GM19328 (cell line): ENCODE measurements around the gene ACAN.

Experiments
- ATAC-seq: cut with Tn5 transposase; IDR thresholded peaks from one replicate; pipeline ENCODE4 v1.9.1; 2021; ENCODE audit warnings: mild to moderate bottlenecking, moderate library complexity; ENCODE audit not compliant: unreplicated experiment

Gene ACAN

DNA sequence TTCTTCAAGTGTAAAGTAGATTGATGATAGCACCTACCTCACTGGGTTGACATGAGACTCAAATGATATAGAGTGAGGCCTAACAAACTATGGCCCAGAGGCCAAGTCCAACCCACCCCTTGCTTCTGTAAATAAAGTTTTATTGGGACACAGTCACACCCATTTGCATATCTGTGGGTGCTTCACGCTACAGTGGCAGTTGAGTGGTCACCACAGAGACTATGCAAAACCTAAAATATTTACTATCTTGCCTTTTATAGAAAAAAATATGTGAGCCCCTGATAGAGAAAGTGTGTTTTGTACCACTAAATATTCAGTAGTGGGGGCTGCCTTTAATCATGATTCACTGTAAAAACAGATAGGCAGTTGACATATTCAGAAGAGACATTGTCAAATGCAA lies 38.0 kb downstream of the ACAN start:
- no peak for ATAC-seq

DNA sequence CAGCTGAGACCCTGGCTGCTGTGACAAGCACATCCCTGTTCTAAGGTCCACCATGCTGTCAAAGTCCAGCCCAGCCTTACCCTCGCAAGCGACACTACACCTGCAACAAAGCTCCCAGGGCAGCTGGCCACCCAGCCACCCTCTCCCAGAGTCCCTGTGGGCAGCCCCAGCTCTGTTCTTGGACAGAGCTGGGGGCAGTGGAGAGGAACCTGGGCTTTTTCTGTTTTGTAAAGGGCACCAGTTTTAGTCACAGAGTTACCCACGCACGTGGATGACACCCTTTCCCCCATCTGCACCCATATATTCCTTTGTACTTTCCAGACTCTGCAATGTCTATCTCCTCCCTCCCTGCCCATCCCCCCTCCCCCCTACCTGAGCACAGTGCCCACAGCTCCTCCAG lies 38.9 kb downstream of the ACAN start:
- ATAC-seq, result no peak

DNA sequence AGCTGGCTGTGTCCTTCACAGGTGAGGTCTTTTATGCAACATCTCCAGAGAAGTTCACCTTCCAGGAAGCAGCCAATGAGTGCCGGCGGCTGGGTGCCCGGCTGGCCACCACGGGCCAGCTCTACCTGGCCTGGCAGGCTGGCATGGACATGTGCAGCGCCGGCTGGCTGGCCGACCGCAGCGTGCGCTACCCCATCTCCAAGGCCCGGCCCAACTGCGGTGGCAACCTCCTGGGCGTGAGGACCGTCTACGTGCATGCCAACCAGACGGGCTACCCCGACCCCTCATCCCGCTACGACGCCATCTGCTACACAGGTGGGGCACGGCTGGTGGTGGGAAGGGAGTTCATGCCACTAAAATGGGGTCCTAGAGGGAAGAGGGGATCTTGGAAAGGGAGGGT lies 40.1 kb downstream of the ACAN start:
- ATAC-seq, result no peak

DNA sequence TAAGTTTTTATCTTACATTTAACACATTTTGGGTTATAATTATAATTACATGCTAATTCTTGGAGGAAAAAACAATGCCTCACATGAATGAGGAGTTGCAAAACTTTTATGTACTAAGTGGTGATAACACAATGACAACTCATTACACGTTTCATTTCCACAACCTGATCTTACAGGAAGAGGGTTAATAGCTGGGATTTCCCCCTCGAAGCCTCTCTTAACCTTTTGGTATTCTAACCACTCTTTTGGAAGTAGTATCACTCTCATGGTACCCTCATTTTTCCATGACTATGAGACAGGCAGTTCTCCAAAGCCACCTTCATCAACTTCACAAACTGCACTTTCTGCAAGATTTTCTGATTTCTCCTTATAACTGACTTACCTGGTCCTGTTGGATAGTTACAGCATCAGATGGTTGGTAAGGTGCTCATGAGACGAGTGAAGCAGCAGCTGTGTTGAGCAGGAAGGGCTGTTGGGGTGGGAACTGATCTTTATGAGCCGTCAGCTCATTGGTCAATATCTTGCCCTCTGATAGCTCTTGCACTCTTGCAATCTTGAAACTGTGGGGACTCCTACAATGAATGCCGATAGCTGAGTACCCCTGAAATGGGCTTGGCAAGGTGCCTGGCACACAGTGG lies 41.6 kb downstream of the ACAN start:
- ATAC-seq, result no peak

DNA sequence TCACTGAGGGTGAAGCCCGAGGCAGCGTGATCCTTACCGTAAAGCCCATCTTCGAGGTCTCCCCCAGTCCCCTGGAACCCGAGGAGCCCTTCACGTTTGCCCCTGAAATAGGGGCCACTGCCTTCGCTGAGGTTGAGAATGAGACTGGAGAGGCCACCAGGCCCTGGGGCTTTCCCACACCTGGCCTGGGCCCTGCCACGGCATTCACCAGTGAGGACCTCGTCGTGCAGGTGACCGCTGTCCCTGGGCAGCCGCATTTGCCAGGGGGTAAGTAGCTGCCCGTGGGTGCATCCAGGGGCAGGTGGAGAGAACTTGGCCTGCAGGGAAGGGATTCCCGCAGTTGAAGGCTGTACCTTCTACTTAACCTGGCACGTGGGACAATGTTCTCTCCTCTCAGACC lies 42.4 kb downstream of the ACAN start:
- no peak for ATAC-seq

- no peak for ATAC-seq
Observed at GRCh38 chr15:88847144-88847543, 43.9 kb downstream of the ACAN start.

GRCh38 chr15:88848203-88848602 lies 45.0 kb downstream of the ACAN start:
- no peak for ATAC-seq

GRCh38 chr15:88849376-88850072 lies 46.3 kb downstream of the ACAN start:
- ATAC-seq, result no peak

GRCh38 chr15:88852476-88852875 lies 49.2 kb downstream of the ACAN start:
- no peak for ATAC-seq

- ATAC-seq, result no peak
Observed at GRCh38 chr15:88858934-88859333, 55.7 kb downstream of the ACAN start.

DNA sequence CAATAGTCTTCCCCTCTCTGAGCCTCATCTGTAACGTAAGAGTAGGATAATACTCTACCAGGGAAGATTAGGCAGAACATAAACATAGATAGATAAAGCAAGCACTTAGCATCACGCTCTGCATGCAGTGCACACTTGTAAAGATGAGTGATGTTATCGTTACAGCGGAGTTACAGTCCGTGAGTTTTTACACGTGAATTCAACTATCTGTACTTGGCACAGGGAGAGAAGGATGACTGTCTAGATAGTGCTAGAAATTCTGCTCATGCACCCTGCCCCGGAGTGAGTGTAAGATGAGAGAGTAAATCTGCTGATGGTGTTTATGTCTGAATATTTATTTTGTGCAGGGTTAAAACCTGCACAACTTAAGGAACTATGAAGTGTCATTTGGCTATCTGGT lies 56.3 kb downstream of the ACAN start:
- no peak for ATAC-seq

GRCh38 chr15:88860212-88860611 lies 57.0 kb downstream of the ACAN start:
- no peak for ATAC-seq

- no peak for ATAC-seq
Observed at GRCh38 chr15:88863412-88863811, 60.2 kb downstream of the ACAN start.

DNA sequence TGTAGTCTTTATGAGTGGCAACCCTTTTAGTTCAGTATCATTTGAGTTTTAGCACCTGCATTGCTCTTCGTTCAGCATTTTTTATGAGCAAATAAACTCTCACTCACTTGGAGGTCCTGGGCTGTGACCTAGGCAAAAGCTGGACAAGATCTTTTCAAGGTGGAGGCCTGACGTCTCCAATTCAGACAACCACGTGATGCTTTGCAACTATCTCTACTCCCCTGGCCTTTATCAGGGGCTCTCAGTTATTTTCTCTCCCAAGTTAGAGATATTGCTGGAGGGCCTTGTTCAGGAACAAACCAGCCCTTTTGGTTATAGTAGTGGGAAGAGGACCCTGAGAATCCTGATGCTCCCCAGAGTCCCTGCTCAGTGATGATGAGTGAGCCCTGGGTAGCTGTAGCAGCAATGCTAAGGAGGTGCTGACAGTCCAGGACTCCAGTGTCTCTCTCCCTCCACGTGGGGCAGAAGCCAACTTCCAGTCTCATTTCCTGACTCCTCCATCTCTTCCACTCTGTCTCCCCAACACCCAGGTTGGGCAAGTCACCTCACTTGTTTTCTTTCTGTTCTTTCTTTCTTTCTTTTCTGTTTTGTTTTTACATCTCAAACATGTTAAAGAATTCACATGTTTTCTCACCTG lies 61.7 kb downstream of the ACAN start:
- no peak for ATAC-seq

GRCh38 chr15:88865498-88866099 lies 62.4 kb downstream of the ACAN start:
- no peak for ATAC-seq

DNA sequence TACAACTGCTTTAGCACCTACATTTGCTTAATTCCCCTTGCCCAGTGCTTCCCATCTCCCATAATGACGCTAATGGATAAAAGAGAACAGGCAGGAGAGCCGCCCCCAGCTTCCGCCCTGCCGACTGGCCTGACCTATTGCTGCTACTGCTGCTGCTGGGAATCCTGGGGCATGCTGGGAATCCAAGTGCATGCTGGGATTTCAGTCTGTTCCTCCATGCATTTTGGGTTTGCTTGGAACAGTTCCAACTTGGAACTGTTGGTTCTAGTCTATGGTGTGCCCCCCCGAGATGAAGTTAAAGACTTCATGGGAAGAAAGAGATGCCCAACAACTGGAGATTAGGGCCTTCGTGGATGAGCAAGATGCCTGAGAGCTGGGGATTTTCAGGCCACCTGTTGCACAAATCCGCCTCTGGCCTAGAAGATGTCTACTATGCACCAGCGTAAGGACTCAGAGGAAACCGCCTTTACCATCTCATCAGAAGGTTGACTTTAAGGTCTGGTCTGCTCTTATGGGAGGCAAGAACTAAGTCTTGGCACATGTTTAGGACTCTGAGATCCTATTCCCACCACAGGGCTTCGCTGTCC lies 63.2 kb downstream of the ACAN start:
- ATAC-seq, result no peak

- no peak for ATAC-seq
Observed at GRCh38 chr15:88871313-88871712, 68.1 kb downstream of the ACAN start.

DNA sequence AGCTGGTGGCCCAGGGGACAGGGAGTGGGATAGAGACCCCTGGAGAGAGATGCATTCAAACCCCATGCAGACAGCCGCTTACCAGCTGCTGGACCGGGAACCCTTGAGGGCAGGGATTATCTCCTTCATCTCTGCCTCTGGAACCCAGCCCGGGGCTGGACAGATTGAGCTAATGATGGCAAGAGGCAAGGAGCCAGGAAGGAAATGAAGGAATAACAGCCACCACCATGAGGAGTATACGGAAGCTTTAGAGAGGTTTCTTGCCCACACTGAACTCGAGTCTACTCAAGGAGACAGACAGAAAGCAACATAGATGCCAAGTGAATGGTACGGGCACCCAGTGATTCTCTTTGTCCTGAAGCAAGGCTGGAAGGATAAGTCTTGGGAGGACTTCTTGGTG lies 68.9 kb downstream of the ACAN start:
- no peak for ATAC-seq

DNA sequence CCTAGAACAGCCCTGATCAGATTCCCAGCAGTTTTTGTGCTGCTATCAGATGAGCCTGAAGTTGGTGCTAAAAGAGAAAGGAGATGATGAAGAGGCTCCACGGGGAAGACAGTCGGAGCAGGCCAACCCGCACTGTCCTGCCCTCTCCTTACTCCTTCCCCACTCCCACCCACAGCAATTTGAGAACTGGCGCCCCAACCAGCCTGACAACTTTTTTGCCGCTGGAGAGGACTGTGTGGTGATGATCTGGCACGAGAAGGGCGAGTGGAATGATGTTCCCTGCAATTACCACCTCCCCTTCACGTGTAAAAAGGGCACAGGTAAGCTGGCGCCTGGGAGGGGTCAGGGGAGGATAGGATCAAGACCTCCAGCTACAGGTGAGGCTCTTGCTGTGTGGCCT lies 69.5 kb downstream of the ACAN start:
- no peak for ATAC-seq

- ATAC-seq, result no peak
Observed at GRCh38 chr15:88873786-88874185, 70.5 kb downstream of the ACAN start.

- ATAC-seq, result no peak
Observed at GRCh38 chr15:88874275-88874674, 71.0 kb downstream of the ACAN start.

DNA sequence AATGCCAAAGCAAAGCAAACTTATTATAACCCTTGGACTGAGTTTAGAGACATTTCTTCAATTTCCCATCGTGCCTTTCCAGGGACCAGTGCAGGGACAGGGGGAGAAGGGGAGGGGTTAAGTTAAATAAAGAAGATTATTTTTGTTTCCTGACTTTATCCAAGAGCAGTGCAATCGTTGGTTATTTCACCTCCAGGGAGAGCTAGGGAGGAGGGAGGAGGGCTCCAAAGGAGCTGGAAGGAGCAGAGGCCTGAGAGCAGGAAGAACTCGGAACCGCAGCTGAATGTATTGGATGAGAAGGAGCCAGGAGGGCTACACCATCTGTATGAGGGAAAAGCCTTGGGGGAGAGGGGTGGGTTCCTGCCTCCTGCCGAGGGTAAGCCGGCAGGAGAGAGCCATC lies 71.4 kb downstream of the ACAN start:
- no peak for ATAC-seq
